ENCODE data around the gene CFD. TPM values are rescaled to one million over a fixed set of nuclear protein-coding genes. Genes with fewer than 3 reads are reported as not detected.

The CFD gene
- total RNA-seq, 4 donors from 2014 or later = 52.2 to 883 (median 129) TPM

DNA sequence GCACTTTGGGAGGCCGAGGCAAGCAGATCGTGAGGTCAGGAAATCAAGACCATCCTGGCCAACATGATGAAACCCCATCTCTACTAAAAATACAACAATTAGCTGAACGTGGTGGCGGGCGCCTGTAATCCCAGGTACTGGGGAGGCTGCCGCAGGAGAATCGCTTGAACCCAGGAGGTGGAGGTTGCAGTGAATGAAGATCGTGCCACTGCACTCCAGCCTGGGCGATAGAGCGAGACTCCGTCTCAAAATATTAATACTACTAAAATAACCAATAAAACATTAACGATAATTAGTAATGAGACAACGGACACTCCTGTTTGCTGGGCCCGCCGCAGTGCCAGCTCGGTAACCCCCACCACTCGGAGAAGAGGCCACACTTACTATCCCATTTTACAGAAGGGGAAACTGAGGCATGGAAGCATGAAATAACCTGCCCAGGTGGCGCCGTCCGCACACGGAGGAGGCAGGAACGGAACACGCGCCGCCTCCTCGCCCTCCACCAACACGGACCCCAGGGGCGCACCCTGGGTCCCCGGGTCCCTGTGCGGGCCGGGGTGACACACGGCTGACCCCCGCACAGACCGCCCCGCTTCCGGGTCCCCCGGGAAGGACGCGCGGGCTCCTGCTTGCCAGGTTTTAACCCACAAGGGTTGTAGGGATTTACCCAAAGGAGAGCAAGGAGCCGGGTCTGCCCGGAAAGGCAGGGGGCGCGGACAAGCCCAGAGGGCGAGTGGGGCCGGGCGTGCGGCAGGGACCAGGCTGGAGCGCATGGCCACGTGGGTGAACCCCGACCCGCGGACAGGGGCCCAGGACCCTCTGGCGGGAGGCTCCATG lies 52.0 kb downstream of the CFD start:
- H3K9me3 ChIP-seq = no peaks in the 10 kb centered on the region
- peaks cover 0 to 6% (median 0%) of the 10 kb centered on the region in 4 donors for H3K27me3 ChIP-seq
- DNase-seq = no peak
- H3K27ac ChIP-seq = peak overlapping the region; percentile 42 to 98 (median 96)
- H3K4me3 ChIP-seq = peak overlapping the region in 3 of 4 donors; percentile 66 to 91 (median 80)
- no peaks in the 10 kb centered on the region for H3K36me3 ChIP-seq
- TF ChIP-seq, protein P1, sequence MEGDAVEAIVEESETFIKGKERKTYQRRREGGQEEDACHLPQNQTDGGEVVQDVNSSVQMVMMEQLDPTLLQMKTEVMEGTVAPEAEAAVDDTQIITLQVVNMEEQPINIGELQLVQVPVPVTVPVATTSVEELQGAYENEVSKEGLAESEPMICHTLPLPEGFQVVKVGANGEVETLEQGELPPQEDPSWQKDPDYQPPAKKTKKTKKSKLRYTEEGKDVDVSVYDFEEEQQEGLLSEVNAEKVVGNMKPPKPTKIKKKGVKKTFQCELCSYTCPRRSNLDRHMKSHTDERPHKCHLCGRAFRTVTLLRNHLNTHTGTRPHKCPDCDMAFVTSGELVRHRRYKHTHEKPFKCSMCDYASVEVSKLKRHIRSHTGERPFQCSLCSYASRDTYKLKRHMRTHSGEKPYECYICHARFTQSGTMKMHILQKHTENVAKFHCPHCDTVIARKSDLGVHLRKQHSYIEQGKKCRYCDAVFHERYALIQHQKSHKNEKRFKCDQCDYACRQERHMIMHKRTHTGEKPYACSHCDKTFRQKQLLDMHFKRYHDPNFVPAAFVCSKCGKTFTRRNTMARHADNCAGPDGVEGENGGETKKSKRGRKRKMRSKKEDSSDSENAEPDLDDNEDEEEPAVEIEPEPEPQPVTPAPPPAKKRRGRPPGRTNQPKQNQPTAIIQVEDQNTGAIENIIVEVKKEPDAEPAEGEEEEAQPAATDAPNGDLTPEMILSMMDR (IDR thresholded peaks at IDR 0.05) = no peak
- no peak for TF ChIP-seq POLR2A (IDR thresholded peaks at IDR 0.05)
- H3K4me1 ChIP-seq = peaks cover 25 to 62% (median 31%) of the 10 kb centered on the region in 3 donors
- intact Hi-C loops (cut with DNase I) = no loop called here
- WGBS, 2 donors = 93 to 96% methylated on average over 16 to 26 of the region's 54 CpGs

DNA sequence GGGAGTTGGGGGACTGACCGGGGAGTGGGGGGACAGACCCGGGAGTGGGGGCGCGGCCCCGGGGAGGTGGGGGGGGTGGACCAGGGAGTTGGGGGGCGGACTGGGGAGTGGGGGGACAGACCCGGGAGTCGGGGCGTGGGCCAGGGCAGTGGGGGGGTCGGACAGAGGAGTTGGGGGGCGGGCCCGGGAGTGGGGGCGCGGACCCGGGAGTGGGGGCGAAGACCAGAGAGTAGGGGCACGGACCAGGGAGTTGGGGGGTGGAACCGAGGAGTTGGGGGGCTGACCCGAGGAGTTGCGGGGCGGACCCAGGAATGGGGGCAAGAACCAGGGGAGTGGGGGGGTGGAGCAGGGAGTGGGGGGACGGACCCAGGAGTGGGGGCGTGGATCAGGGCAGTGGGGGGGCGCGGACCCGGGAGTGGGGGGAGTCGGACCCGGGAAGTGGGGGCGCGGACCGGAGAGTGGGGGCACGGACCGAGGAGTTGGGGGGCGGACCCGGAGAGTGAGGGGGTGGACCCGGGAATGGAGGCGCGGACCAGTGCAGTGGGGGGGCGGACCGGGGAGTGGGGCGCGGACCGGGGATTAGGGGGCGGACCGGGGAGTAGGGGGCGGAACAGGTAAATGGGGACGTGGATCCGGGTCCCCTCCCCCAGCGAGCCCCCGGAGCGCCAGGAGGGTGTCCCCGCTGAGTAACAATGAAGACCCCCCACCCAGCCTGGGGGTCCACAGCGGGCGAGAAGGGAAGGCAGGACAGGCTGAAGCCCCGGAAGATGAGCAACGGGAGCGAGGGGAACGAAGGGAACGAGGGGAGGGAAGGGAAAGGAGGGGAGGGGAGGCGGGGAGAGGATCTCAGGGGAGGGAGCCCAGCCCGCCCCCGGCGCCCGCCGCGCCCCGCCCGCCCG lies 53.0 kb downstream of the CFD start:
- no peak for TF ChIP-seq POLR2A (IDR thresholded peaks at IDR 0.05)
- TF ChIP-seq, protein P1 (IDR thresholded peaks at IDR 0.05) = no peak
- intact Hi-C loops (cut with DNase I) = no loop called here
- Histone ChIP-seq H3K4me3 (peak overlapping the region; percentile 66 to 97 (median 86)), H3K4me1 (peaks cover 28 to 65% (median 35%) of the 10 kb centered on the region in 3 donors), H3K36me3 (no peaks in the 10 kb centered on the region), H3K27me3 (peaks cover 2 to 16% (median 7%) of the 10 kb centered on the region in 4 donors), H3K9me3 (no peaks in the 10 kb centered on the region), H3K27ac (peak overlapping the region; percentile 96 to 99 (median 98))
- DNase-seq = no peak
- WGBS, 2 donors = 0 to 1% methylated on average over 14 to 20 of the region's 69 CpGs

Small RNA genes lying within 50 kb of the gene (small RNA-seq; reads per million reads assigned to genes)
- gene MIR3187 (0 reads per million in 4 donors), gene RNU6-9 (0 to 0.15 (median 0.04) reads per million in 4 donors)

Other genes with a start within 250 kb of the CFD start
- 10 to 100 TPM; 23.5 to 32.3 (median 25.0) TPM for gene POLRMT, start 226.1 kb upstream of the CFD start, total RNA-seq
- 1 to 10 TPM in 1 of 4 donors, under 1 TPM in 1, not detected in 2; 0.38 to 1.6 TPM for gene FGF22, start 219.8 kb upstream of the CFD start, total RNA-seq
- gene RNF126, start 196.4 kb upstream of the CFD start, total RNA-seq = 100 to 1,000 TPM in 2 of 4 donors, 10 to 100 TPM in 2; 82.1 to 118 (median 98.4) TPM
- 10 to 100 TPM in 3 of 4 donors, 1 to 10 TPM in 1; 4.4 to 43.3 (median 17.7) TPM for gene FSTL3, start 183.3 kb upstream of the CFD start, total RNA-seq
- not detected for gene PRSS57, start 164.2 kb upstream of the CFD start, total RNA-seq
- gene PALM, start 150.7 kb upstream of the CFD start, total RNA-seq = 10 to 100 TPM in 1 of 4 donors, 1 to 10 TPM in 3; 2.6 to 19.3 (median 6.5) TPM
- gene MISP, start 108.6 kb upstream of the CFD start, total RNA-seq = 1 to 10 TPM in 2 of 4 donors, under 1 TPM in 1, not detected in 1; 0.11 to 1.3 (median 1.0) TPM
- gene PTBP1, start 62.2 kb upstream of the CFD start, total RNA-seq = 100 to 1,000 TPM; 139 to 167 (median 156) TPM
- gene PLPPR3, start 37.7 kb upstream of the CFD start, total RNA-seq = not detected
- gene AZU1, start 31.8 kb upstream of the CFD start, total RNA-seq = not detected
- gene PRTN3, start 18.7 kb upstream of the CFD start, total RNA-seq = not detected
- under 1 TPM in 1 of 4 donors, not detected in 3; 0.95 TPM for gene ELANE, start 7.4 kb upstream of the CFD start, total RNA-seq
- gene MED16, start 33.5 kb downstream of the CFD start, total RNA-seq = 10 to 100 TPM; 23.7 to 64.9 (median 32.5) TPM
- gene RNU6-9, start 33.8 kb downstream of the CFD start, total RNA-seq = not detected
- 10 to 100 TPM; 42.9 to 83.7 (median 62.4) TPM for gene R3HDM4, start 53.6 kb downstream of the CFD start, total RNA-seq
- gene KISS1R, start 57.7 kb downstream of the CFD start, total RNA-seq = under 1 TPM in 1 of 4 donors, not detected in 3; 0.45 TPM
- 1 to 10 TPM; 3.0 to 6.6 (median 4.7) TPM for gene ARID3A, start 66.4 kb downstream of the CFD start, total RNA-seq
- 10 to 100 TPM; 28.2 to 70.1 (median 53.0) TPM for gene WDR18, start 124.7 kb downstream of the CFD start, total RNA-seq
- not detected for gene GRIN3B, start 140.8 kb downstream of the CFD start, total RNA-seq
- 100 to 1,000 TPM; 101 to 182 (median 146) TPM for gene TMEM259, start 161.5 kb downstream of the CFD start, total RNA-seq
- gene RNU6-2, start 161.9 kb downstream of the CFD start, total RNA-seq = not detected
- gene CNN2, start 166.9 kb downstream of the CFD start, total RNA-seq = 100 to 1,000 TPM in 2 of 4 donors, 10 to 100 TPM in 2; 79.0 to 125 (median 105) TPM
- gene ABCA7, start 180.4 kb downstream of the CFD start, total RNA-seq = 10 to 100 TPM; 12.6 to 24.4 (median 18.7) TPM
- 10 to 100 TPM in 3 of 4 donors, 1 to 10 TPM in 1; 8.2 to 39.3 (median 12.5) TPM for gene ARHGAP45, start 207.5 kb downstream of the CFD start, total RNA-seq
- 100 to 1,000 TPM; 113 to 198 (median 166) TPM for gene POLR2E, start 235.7 kb downstream of the CFD start, total RNA-seq
- 100 to 1,000 TPM; 108 to 405 (median 244) TPM for gene GPX4, start 244.3 kb downstream of the CFD start, total RNA-seq

Data from esophagus squamous epithelium (tissue), 5 donors.